ENCODE measurements around the gene RIPK4. TPM values are rescaled to one million over a fixed set of nuclear protein-coding genes. Genes with fewer than 3 reads are reported as not detected.
"Not testable (repeated sequence)": the region's sequence is repeated elsewhere in the genome, so short reads cannot be mapped to it uniquely, and the experiment has no call there.

RIPK4 gene
- total RNA-seq, 1 donor from 2014 or later: 11.3 TPM

DNA sequence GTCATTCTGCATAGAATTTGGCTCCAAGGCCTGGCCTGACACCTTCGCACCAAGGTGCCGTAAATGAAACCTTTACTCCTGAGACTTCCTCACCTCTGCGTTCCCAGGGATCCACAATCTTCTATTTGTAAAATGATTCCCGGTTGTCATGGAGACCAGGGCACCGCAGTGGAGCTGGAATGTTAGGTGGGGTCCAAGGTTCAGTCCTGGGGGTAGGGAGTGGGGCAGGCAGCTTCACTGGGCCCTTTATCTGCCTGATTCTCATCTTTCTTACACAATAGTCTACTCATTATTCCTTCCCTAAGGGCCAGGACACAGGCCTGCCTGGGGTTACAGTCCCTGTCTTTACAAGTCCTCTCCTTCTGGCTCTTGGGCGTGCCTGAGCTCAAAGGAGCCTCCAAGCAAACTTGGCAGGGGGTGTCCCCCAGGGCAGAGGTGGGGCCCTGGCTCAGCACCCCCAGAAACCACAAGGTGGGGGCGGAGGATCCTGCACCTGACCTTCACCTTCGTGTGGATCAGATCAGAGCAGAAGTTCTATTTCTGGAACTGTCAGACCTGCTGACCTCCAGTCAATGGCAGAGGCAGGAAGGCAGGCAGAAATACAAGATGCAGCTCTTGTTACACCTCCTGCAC is 51.1 kb downstream of the RIPK4 start:
- no peak for DNase-seq (ENCODE audit: low spot score)
- no peaks in the 10 kb centered on the region for H3K36me3 Mint-ChIP-seq (ENCODE audit: low read depth)
- no peaks in the 10 kb centered on the region for H3K9me3 Mint-ChIP-seq (ENCODE audit: low read depth)
- H3K27me3 Mint-ChIP-seq (ENCODE audit: low read depth): peaks cover 15% of the 10 kb centered on the region
- H3K4me1 Mint-ChIP-seq (ENCODE audit: low read depth): peaks cover 3% of the 10 kb centered on the region
- no peak overlapping the region for H3K4me3 Mint-ChIP-seq (ENCODE audit: unreplicated experiment)
- TF ChIP-seq, protein P1, sequence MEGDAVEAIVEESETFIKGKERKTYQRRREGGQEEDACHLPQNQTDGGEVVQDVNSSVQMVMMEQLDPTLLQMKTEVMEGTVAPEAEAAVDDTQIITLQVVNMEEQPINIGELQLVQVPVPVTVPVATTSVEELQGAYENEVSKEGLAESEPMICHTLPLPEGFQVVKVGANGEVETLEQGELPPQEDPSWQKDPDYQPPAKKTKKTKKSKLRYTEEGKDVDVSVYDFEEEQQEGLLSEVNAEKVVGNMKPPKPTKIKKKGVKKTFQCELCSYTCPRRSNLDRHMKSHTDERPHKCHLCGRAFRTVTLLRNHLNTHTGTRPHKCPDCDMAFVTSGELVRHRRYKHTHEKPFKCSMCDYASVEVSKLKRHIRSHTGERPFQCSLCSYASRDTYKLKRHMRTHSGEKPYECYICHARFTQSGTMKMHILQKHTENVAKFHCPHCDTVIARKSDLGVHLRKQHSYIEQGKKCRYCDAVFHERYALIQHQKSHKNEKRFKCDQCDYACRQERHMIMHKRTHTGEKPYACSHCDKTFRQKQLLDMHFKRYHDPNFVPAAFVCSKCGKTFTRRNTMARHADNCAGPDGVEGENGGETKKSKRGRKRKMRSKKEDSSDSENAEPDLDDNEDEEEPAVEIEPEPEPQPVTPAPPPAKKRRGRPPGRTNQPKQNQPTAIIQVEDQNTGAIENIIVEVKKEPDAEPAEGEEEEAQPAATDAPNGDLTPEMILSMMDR (IDR thresholded peaks at IDR 0.05): no peak
- H3K27ac Mint-ChIP-seq (ENCODE audit: unreplicated experiment): no peak overlapping the region

DNA sequence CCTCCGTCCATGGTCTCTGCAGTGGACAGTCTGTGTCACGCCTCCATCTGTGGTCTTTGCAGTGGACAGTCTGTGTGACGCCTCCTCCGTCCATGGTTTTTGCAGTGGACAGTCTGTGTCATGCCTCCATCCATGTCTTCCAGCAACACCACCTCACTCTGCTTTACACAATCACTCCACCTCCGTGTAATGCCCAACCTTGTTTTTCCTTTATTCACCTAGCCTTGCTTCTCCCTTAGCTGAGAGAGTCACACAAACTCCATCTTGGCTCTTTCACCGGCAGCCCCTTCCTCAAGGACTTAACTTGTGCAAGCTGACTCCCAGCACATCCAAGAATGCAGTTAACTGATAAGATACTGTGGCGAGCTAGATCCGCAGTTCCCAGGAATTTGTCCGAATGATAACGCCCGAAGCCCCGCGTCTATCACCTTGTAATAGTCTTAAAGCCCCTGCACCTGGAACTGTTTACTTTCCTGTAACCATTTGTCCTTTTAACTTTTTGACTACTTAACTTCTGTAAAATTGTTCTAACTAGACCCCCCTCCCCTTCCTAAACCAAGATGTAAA is 52.5 kb downstream of the RIPK4 start:
- H3K9me3 Mint-ChIP-seq (ENCODE audit: low read depth); H3K36me3 Mint-ChIP-seq (ENCODE audit: low read depth); H3K4me3 Mint-ChIP-seq (ENCODE audit: unreplicated experiment); DNase-seq (ENCODE audit: low spot score); H3K27ac Mint-ChIP-seq (ENCODE audit: unreplicated experiment); H3K4me1 Mint-ChIP-seq (ENCODE audit: low read depth): not testable (repeated sequence)
- H3K27me3 Mint-ChIP-seq (ENCODE audit: low read depth): peaks cover 15% of the 10 kb centered on the region

DNA sequence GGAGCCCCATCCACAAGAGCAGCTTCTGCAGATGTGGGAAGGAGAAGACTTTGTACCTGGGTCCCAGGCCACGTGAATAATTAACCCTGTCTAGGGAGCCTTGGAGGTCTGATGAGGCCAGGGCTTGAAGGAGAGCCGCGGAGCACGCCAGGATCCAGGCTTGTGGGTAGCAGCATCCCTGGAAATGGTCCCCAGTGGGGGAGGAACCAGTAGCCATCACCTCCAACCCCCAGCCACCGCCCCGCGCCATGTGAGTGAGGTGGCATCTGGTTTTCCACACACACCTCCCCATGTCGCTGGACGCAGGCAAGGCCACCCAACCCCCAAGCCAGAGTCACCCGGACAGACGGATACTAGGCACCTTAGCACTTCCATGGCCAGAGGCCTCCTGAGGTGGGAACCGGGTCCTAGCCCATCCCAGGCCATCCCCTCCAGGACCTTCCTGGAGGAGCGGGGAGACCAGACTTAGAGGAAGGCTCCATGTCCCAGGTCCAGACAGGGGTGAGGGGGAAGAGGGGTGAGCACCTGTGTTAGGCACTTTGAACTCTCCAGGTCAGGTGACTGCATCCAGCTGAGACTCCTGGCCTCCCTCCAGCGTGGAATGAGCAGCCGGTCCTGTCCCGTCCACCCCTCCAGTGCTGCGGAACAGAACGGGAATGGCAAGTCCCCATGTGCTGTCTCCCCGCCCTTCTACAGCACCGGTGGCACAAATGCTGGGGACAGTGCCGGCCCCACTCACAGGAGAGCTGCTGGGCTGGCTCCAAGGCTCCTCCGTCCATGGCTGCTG is 53.2 kb downstream of the RIPK4 start:
- TF ChIP-seq, protein P1 (IDR thresholded peaks at IDR 0.05): no peak
- Mint-ChIP-seq H3K4me1 (ENCODE audit: low read depth) (peaks cover 3% of the 10 kb centered on the region), H3K4me3 (ENCODE audit: unreplicated experiment) (no peak overlapping the region), H3K27me3 (ENCODE audit: low read depth) (peaks cover 15% of the 10 kb centered on the region), H3K9me3 (ENCODE audit: low read depth) (no peaks in the 10 kb centered on the region), H3K36me3 (ENCODE audit: low read depth) (no peaks in the 10 kb centered on the region), H3K27ac (ENCODE audit: unreplicated experiment) (no peak overlapping the region)
- DNase-seq (ENCODE audit: low spot score): no peak

DNA sequence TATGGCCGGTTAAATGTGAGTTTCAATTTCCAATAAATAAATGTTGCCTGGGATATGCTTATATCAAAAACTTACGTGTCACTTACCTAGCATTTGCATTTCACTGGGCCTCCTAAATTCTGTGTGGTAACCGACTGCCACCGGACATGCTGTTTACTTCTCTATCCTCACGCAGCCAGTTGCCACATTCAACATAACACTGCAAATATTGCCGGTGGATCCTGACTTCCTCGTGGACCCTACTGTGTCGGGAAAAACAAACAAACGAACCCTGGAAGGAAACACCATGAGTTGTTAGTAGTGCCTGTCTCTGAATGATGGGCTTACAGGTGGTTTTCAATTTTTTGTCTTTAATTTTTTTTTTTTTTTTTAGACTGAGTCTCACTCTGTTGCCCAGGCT is 54.1 kb downstream of the RIPK4 start:
- peaks cover 15% of the 10 kb centered on the region for H3K27me3 Mint-ChIP-seq (ENCODE audit: low read depth)
- H3K4me3 Mint-ChIP-seq (ENCODE audit: unreplicated experiment): no peak overlapping the region
- H3K36me3 Mint-ChIP-seq (ENCODE audit: low read depth): no peaks in the 10 kb centered on the region
- no peak for DNase-seq (ENCODE audit: low spot score)
- no peak overlapping the region for H3K27ac Mint-ChIP-seq (ENCODE audit: unreplicated experiment)
- peaks cover 3% of the 10 kb centered on the region for H3K4me1 Mint-ChIP-seq (ENCODE audit: low read depth)
- H3K9me3 Mint-ChIP-seq (ENCODE audit: low read depth): no peaks in the 10 kb centered on the region
- TF ChIP-seq, protein P1 (IDR thresholded peaks at IDR 0.05): no peak

DNA sequence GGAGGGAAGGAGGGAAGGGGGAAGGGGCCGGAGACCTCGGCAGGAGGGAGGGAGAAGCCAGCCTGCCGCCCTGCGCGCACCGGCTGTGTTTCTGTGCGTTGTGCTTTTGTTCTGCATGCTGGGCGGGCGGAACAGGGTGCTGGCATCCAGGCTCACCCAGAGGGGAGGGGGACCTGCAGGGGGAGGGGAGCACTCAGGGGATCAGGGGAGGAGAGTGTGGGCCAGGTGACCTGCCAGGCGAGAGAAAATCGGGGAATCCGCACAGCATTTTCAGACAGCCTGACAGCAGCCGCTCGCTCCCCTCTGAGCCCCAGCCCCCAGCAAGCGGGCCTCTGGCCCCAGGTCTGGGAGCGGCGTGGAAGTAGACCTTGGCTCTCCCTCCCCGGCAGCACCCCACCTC is 54.7 kb downstream of the RIPK4 start:
- no peaks in the 10 kb centered on the region for H3K36me3 Mint-ChIP-seq (ENCODE audit: low read depth)
- no peak overlapping the region for H3K27ac Mint-ChIP-seq (ENCODE audit: unreplicated experiment)
- H3K9me3 Mint-ChIP-seq (ENCODE audit: low read depth): no peaks in the 10 kb centered on the region
- TF ChIP-seq, protein P1 (IDR thresholded peaks at IDR 0.05): no peak
- no peak overlapping the region for H3K4me3 Mint-ChIP-seq (ENCODE audit: unreplicated experiment)
- H3K27me3 Mint-ChIP-seq (ENCODE audit: low read depth): peaks cover 15% of the 10 kb centered on the region
- peak; percentile 67 for DNase-seq (ENCODE audit: low spot score)
- H3K4me1 Mint-ChIP-seq (ENCODE audit: low read depth): peaks cover 8% of the 10 kb centered on the region

All from chondrocyte (in vitro differentiated cells).